Liver (tissue), 9 donors: ENCODE measurements around the gene STK11IP. TPM values are rescaled to one million over a fixed set of nuclear protein-coding genes. Genes with fewer than 3 reads are reported as not detected.

Experiments
- DNase-seq: peaks from one replicate; pipeline ENCODE4 v3.0.0-alpha.2; 2017; ENCODE audit warnings: low spot score
- H3K27ac ChIP-seq, 2 donors: one replicate each; pipeline ENCODE4 v1.7.0; 2013; ENCODE audit warnings: inconsistent platforms in 2 of 2, low read length in 2 of 2, control low read depth in 1 of 2, low read depth in 1 of 2, mild to moderate bottlenecking in 1 of 2
- H3K27me3 ChIP-seq, 4 donors: one replicate each; pipeline versions ENCODE4 v1.6.1 to v1.7.0; 2013; ENCODE audit warnings: low read length in 3 of 4, inconsistent platforms in 1 of 4, mild to moderate bottlenecking in 1 of 4, moderate library complexity in 1 of 4; ENCODE audit not compliant: control insufficient read depth in 4 of 4, insufficient read depth in 4 of 4
- H3K36me3 ChIP-seq, 4 donors: one replicate each; pipeline versions ENCODE4 v1.6.1 to v1.7.0; 2013; ENCODE audit warnings: low read length in 3 of 4, mild to moderate bottlenecking in 3 of 4, low read depth in 1 of 4, moderate library complexity in 1 of 4; ENCODE audit not compliant: control insufficient read depth in 4 of 4, insufficient read depth in 3 of 4
- H3K4me1 ChIP-seq, 4 donors: one replicate each; pipeline versions ENCODE4 v1.6.1 to v1.7.0; 2013; ENCODE audit warnings: low read length in 3 of 4, mild to moderate bottlenecking in 3 of 4, moderate library complexity in 1 of 4; ENCODE audit not compliant: control insufficient read depth in 4 of 4, insufficient read depth in 4 of 4
- H3K4me3 ChIP-seq, 3 donors: one replicate each; pipeline versions ENCODE4 v1.6.1 to v1.7.0; 2013; ENCODE audit warnings: low read length in 3 of 3, control low read depth in 1 of 3, low read depth in 1 of 3, mild to moderate bottlenecking in 1 of 3
- H3K9ac ChIP-seq, 2 donors: one replicate each; pipeline ENCODE4 v1.7.0; 2013; ENCODE audit warnings: low read length in 2 of 2, mild to moderate bottlenecking in 2 of 2, moderate library complexity in 2 of 2, control low read depth in 1 of 2, low read depth in 1 of 2
- H3K9me3 ChIP-seq, 4 donors: one replicate each; pipeline versions ENCODE4 v1.6.1 to v1.7.0; 2013; ENCODE audit warnings: low read length in 3 of 4; ENCODE audit not compliant: control insufficient read depth in 4 of 4
- EGR1 ChIP-seq, 2 donors: IDR thresholded peaks; 2 replicates each; pipeline ENCODE4 v1.6.1; 2016 to 2018; ENCODE audit warnings: antibody characterized with exemption in 2 of 2, low read depth in 2 of 2
- FOXA1 ChIP-seq: IDR thresholded peaks from 2 replicates; pipeline ENCODE4 v1.6.1; 2016; ENCODE audit warnings: antibody characterized with exemption
- FOXA2 ChIP-seq: IDR thresholded peaks from 2 replicates; pipeline ENCODE4 v1.6.1; 2016; ENCODE audit warnings: antibody characterized with exemption
- GABPA ChIP-seq, 2 donors: IDR thresholded peaks in 1 of 2; conservative IDR thresholded peaks in 1 of 2; 2 replicates each; pipeline ENCODE4 v1.6.1; 2016; ENCODE audit warnings: antibody characterized with exemption in 2 of 2, mild to moderate bottlenecking in 1 of 2, moderate library complexity in 1 of 2
- HNF4A ChIP-seq, 2 donors: conservative IDR thresholded peaks; 2 replicates each; pipeline ENCODE4 v1.6.1; 2016; ENCODE audit warnings: antibody characterized with exemption in 2 of 2, mild to moderate bottlenecking in 2 of 2
- HNF4G ChIP-seq: IDR thresholded peaks from 2 replicates; pipeline ENCODE4 v1.6.1; 2016; ENCODE audit warnings: antibody characterized with exemption
- JUND ChIP-seq, 2 donors: IDR thresholded peaks; 2 replicates each; pipeline ENCODE4 v1.6.1; 2016; ENCODE audit warnings: antibody characterized with exemption in 2 of 2
- NR2F2 ChIP-seq: IDR thresholded peaks from 2 replicates; pipeline ENCODE4 v1.6.1; 2016; ENCODE audit warnings: antibody characterized with exemption
- RAD21 ChIP-seq, 2 donors: IDR thresholded peaks; 2 replicates each; pipeline ENCODE4 v1.6.1; 2016; ENCODE audit warnings: antibody characterized with exemption in 2 of 2, mild to moderate bottlenecking in 2 of 2
- RXRA ChIP-seq, 2 donors: IDR thresholded peaks; 2 replicates each; pipeline ENCODE4 v1.6.1; 2017 to 2018; ENCODE audit warnings: antibody characterized with exemption in 2 of 2, mild to moderate bottlenecking in 1 of 2
- SP1 ChIP-seq: IDR thresholded peaks from 2 replicates; pipeline ENCODE4 v1.6.1; 2018; ENCODE audit warnings: antibody characterized with exemption, mild to moderate bottlenecking
- TAF1 ChIP-seq: conservative IDR thresholded peaks from 2 replicates; pipeline ENCODE4 v1.6.1; 2016; ENCODE audit warnings: antibody characterized with exemption, mild to moderate bottlenecking
- YY1 ChIP-seq: IDR thresholded peaks from 2 replicates; pipeline ENCODE4 v1.6.1; 2016; ENCODE audit warnings: antibody characterized with exemption, mild to moderate bottlenecking
- WGBS: extraction: QIAGEN DNeasy Blood & Tissue Kit; methylation state at CpG from one replicate; pipeline ENCODE4 v1.1.7; 2013; 5-methylcytosine and 5-hydroxymethylcytosine counted together
- polyA plus RNA-seq, 2 donors: library from polyadenylated mRNA; stranded (reverse) in 1 of 2; unstranded in 1 of 2; fragments of 200-250 nt in 1 of 2; fragments of >200 nt in 1 of 2; fragmentation: Nextera tagmentation in 1 of 2; extraction: Ambion mirVana in 1 of 2; gene quantifications; one replicate each; pipeline versions ENCODE4 v1.2.1 to v1.2.3, GENCODE V29; 2013 to 2015
- total RNA-seq, 2 donors: library from RNA; depleted of rRNA; stranded (reverse); fragments of >200 nt; gene quantifications; one replicate each; pipeline ENCODE4 v1.2.3, GENCODE V29; 2014
- TF ChIP-seq, protein P1 (sequence below): IDR thresholded peaks from 2 replicates; pipeline ENCODE4 v1.6.1; 2016; ENCODE audit warnings: antibody characterized with exemption, mild to moderate bottlenecking
- TF ChIP-seq, protein P2 (sequence below): fragments of 150-350 bp; IDR thresholded peaks from 2 replicates; pipeline ENCODE4 v1.5.1; 2017; ENCODE audit warnings: improper control_type of control experiment, low read depth, low read length; ENCODE audit not compliant: missing input control
- TF ChIP-seq, protein P3 (sequence below): IDR thresholded peaks from 2 replicates; pipeline ENCODE4 v1.6.1; 2016; ENCODE audit warnings: antibody characterized with exemption
- TF ChIP-seq, protein P4 (sequence below): IDR thresholded peaks from 2 replicates; pipeline ENCODE4 v1.6.1; 2016; ENCODE audit warnings: antibody characterized with exemption
- TF ChIP-seq, protein P5 (sequence below): IDR thresholded peaks from 2 replicates; pipeline ENCODE4 v1.6.1; 2016; ENCODE audit warnings: antibody characterized with exemption
- donor health status: healthy.
- donor health status: healthy.
- donor health status: healthy.
- donor health status: healthy.
- donor health status: healthy.

STK11IP gene
- total and polyA plus RNA-seq, 4 donors = 2.9 to 8.4 (median 6.4) TPM

DNA sequence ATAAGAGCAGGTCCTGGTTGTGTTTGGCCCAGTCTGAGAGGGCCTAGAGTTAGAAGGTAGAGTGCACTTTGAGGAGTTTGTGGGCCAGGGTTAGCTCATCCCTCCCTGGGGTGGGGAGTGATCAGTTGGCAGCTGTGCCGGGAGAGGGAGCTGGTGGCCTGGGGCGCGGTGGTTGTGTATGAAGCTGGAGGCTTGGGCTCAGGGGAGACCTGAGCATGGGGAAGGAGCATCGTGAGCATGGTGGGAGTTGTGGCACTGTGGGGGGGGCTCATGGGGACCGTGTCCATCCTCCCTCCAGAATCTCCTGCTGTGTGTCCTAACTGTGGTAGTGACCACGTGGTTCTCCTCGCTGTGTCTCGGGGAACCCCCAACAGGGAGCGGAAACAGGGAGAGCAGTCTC, 13.6 kb downstream of the STK11IP start:
- Histone ChIP-seq H3K4me3 (no peak overlapping the region), H3K9ac (no peak overlapping the region), H3K9me3 (no peaks in the 10 kb centered on the region), H3K27me3 (no peaks in the 10 kb centered on the region), H3K27ac (no peak overlapping the region), H3K36me3 (peaks cover 6 to 29% (median 13%) of the 10 kb centered on the region in 4 donors), H3K4me1 (no peaks in the 10 kb centered on the region)
- no peak for DNase-seq
- TF ChIP-seq, protein P1, sequence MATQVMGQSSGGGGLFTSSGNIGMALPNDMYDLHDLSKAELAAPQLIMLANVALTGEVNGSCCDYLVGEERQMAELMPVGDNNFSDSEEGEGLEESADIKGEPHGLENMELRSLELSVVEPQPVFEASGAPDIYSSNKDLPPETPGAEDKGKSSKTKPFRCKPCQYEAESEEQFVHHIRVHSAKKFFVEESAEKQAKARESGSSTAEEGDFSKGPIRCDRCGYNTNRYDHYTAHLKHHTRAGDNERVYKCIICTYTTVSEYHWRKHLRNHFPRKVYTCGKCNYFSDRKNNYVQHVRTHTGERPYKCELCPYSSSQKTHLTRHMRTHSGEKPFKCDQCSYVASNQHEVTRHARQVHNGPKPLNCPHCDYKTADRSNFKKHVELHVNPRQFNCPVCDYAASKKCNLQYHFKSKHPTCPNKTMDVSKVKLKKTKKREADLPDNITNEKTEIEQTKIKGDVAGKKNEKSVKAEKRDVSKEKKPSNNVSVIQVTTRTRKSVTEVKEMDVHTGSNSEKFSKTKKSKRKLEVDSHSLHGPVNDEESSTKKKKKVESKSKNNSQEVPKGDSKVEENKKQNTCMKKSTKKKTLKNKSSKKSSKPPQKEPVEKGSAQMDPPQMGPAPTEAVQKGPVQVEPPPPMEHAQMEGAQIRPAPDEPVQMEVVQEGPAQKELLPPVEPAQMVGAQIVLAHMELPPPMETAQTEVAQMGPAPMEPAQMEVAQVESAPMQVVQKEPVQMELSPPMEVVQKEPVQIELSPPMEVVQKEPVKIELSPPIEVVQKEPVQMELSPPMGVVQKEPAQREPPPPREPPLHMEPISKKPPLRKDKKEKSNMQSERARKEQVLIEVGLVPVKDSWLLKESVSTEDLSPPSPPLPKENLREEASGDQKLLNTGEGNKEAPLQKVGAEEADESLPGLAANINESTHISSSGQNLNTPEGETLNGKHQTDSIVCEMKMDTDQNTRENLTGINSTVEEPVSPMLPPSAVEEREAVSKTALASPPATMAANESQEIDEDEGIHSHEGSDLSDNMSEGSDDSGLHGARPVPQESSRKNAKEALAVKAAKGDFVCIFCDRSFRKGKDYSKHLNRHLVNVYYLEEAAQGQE = no peak
- TF ChIP-seq NR2F2 = no peak
- no peak for TF ChIP-seq TAF1
- TF ChIP-seq, protein P2, sequence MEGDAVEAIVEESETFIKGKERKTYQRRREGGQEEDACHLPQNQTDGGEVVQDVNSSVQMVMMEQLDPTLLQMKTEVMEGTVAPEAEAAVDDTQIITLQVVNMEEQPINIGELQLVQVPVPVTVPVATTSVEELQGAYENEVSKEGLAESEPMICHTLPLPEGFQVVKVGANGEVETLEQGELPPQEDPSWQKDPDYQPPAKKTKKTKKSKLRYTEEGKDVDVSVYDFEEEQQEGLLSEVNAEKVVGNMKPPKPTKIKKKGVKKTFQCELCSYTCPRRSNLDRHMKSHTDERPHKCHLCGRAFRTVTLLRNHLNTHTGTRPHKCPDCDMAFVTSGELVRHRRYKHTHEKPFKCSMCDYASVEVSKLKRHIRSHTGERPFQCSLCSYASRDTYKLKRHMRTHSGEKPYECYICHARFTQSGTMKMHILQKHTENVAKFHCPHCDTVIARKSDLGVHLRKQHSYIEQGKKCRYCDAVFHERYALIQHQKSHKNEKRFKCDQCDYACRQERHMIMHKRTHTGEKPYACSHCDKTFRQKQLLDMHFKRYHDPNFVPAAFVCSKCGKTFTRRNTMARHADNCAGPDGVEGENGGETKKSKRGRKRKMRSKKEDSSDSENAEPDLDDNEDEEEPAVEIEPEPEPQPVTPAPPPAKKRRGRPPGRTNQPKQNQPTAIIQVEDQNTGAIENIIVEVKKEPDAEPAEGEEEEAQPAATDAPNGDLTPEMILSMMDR = no peak
- no peak for TF ChIP-seq HNF4G
- TF ChIP-seq FOXA1 = no peak
- TF ChIP-seq HNF4A (conservative IDR thresholded peaks at IDR 0.05) = no peak
- no peak for TF ChIP-seq EGR1 (IDR thresholded peaks at IDR 0.05; ENCODE audit: low read depth in 2 of 2)
- TF ChIP-seq, protein P3, sequence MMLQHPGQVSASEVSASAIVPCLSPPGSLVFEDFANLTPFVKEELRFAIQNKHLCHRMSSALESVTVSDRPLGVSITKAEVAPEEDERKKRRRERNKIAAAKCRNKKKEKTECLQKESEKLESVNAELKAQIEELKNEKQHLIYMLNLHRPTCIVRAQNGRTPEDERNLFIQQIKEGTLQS = no peak
- no peak for TF ChIP-seq RXRA (IDR thresholded peaks at IDR 0.05)
- no peak for TF ChIP-seq RAD21 (IDR thresholded peaks at IDR 0.05)
- no peak for TF ChIP-seq FOXA2
- TF ChIP-seq JUND (IDR thresholded peaks at IDR 0.05) = no peak
- TF ChIP-seq, protein P4, sequence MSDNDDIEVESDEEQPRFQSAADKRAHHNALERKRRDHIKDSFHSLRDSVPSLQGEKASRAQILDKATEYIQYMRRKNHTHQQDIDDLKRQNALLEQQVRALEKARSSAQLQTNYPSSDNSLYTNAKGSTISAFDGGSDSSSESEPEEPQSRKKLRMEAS = no peak
- TF ChIP-seq YY1 = no peak
- TF ChIP-seq GABPA (IDR thresholded peaks at IDR 0.05 in 1 of 2, conservative IDR thresholded peaks at IDR 0.05 in 1 of 2) = no peak
- TF ChIP-seq, protein P5, sequence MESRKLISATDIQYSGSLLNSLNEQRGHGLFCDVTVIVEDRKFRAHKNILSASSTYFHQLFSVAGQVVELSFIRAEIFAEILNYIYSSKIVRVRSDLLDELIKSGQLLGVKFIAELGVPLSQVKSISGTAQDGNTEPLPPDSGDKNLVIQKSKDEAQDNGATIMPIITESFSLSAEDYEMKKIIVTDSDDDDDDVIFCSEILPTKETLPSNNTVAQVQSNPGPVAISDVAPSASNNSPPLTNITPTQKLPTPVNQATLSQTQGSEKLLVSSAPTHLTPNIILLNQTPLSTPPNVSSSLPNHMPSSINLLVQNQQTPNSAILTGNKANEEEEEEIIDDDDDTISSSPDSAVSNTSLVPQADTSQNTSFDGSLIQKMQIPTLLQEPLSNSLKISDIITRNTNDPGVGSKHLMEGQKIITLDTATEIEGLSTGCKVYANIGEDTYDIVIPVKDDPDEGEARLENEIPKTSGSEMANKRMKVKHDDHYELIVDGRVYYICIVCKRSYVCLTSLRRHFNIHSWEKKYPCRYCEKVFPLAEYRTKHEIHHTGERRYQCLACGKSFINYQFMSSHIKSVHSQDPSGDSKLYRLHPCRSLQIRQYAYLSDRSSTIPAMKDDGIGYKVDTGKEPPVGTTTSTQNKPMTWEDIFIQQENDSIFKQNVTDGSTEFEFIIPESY = no peak
- TF ChIP-seq SP1 = no peak
- 96% methylated on average over 9 of the region's 9 CpGs for WGBS
